H1 (cell line): ENCODE data around the gene CIDEA. TPM values are rescaled to one million over a fixed set of nuclear protein-coding genes. Genes with fewer than 3 reads are reported as not detected.
A peak's percentile ranks its signal among the peaks of the same experiment; 100 is the strongest.

Experiments
- CTCF ChIA-PET: fragments of 300-600 bp; sonication (Branson Sonifier 250); formaldehyde crosslinking; loops from one replicate; lab custom pipeline; 2021; ENCODE audit not compliant: partially characterized antibody; lab: Charles Lee
- POLR2A ChIA-PET: fragments of 300-600 bp; sonication (Branson Sonifier 250); formaldehyde crosslinking; loops from one replicate; lab custom pipeline; 2021; ENCODE audit warnings: inconsistent platforms; ENCODE audit not compliant: partially characterized antibody; lab: Charles Lee
- DNase-seq, 2 experiments: peaks; one replicate each; pipeline versions ENCODE4 v3.0.0 to v3.0.0-alpha.2; 2010 to 2022; ENCODE audit warnings: low spot score in 2 of 2, low read depth in 1 of 2, mixed read lengths in 1 of 2
- FAIRE-seq: peaks from 2 replicates; lab custom pipeline; 2011; peaks lifted over from hg19 to GRCh38; lab: Jason Lieb, UNC
- H2AFZ ChIP-seq: 2 replicates; pipeline ENCODE4 v1.8.1; 2012; ENCODE audit warnings: low read length, inconsistent platforms
- H2AK5ac ChIP-seq: 2 replicates; pipeline ENCODE4 v1.6.1; 2013; ENCODE audit warnings: low read depth, low read length
- H2BK120ac ChIP-seq: replicated peaks from 2 replicates; pipeline ENCODE3; 2013; ENCODE audit warnings: low read depth, low read length, inconsistent platforms
- H2BK12ac ChIP-seq: 2 replicates; pipeline ENCODE4 v1.6.1; 2013; ENCODE audit warnings: low read depth, low read length
- H2BK15ac ChIP-seq: 2 replicates; pipeline ENCODE4 v1.6.1; 2013; ENCODE audit warnings: low read length
- H2BK20ac ChIP-seq: 2 replicates; pipeline ENCODE4 v1.6.1; 2013; ENCODE audit warnings: low read length
- H2BK5ac ChIP-seq: 2 replicates; pipeline ENCODE4 v1.6.1; 2013; ENCODE audit warnings: low read depth, low read length
- H3K14ac ChIP-seq: 2 replicates; pipeline ENCODE4 v1.6.1; 2013; ENCODE audit warnings: inconsistent platforms; ENCODE audit not compliant: insufficient read length
- H3K18ac ChIP-seq: 2 replicates; pipeline ENCODE4 v1.6.1; 2013; ENCODE audit warnings: low read length; ENCODE audit errors: extremely low read depth
- H3K23ac ChIP-seq: 2 replicates; pipeline ENCODE4 v1.6.1; 2013; ENCODE audit warnings: inconsistent platforms; ENCODE audit not compliant: insufficient read length
- H3K23me2 ChIP-seq: 2 replicates; pipeline ENCODE4 v1.6.1; 2013; ENCODE audit warnings: low read depth, low read length
- H3K27ac ChIP-seq: 2 replicates; pipeline ENCODE4 v1.6.1; 2011; ENCODE audit warnings: low read depth, low read length, inconsistent platforms
- H3K27me3 ChIP-seq, 4 experiments: replicated peaks in 1 of 4; 1 replicate in 1 of 4; 2 replicates in 3 of 4; pipeline versions ENCODE4 v1.6.1 to v1.8.1; 2011 to 2013; ENCODE audit warnings: low read length in 3 of 4, mild to moderate bottlenecking in 3 of 4, inconsistent platforms in 2 of 4, mixed read lengths in 2 of 4, moderate library complexity in 1 of 4; ENCODE audit not compliant: control insufficient read depth in 3 of 4, insufficient read depth in 3 of 4; ENCODE audit errors: extremely low read depth in 1 of 4
- H3K36me3 ChIP-seq, 4 experiments: 2 replicates each; pipeline versions ENCODE4 v1.6.1 to v1.8.1; 2011 to 2013; ENCODE audit warnings: mild to moderate bottlenecking in 4 of 4, low read length in 3 of 4, moderate library complexity in 2 of 4, control low read depth in 1 of 4, inconsistent platforms in 1 of 4; ENCODE audit not compliant: insufficient read depth in 4 of 4, control insufficient read depth in 2 of 4
- H3K4ac ChIP-seq: replicated peaks from 2 replicates; pipeline ENCODE3; 2013; ENCODE audit warnings: low read length, low read depth, mixed read lengths, inconsistent platforms; ENCODE audit not compliant: insufficient read length
- H3K4me1 ChIP-seq, 4 experiments: replicated peaks in 1 of 4; 1 replicate in 1 of 4; 2 replicates in 3 of 4; pipeline versions ENCODE4 v1.6.1 to v1.8.1; 2011 to 2013; ENCODE audit warnings: low read length in 3 of 4, inconsistent platforms in 2 of 4, mixed read lengths in 1 of 4; ENCODE audit not compliant: insufficient read depth in 4 of 4, control insufficient read depth in 3 of 4
- H3K4me2 ChIP-seq, 2 experiments: 2 replicates each; pipeline versions ENCODE4 v1.6.1 to v1.8.1; 2011 to 2013; ENCODE audit warnings: low read depth in 2 of 2, low read length in 2 of 2, control low read depth in 1 of 2, inconsistent platforms in 1 of 2, mild to moderate bottlenecking in 1 of 2; ENCODE audit not compliant: insufficient read depth in 1 of 2
- H3K4me3 ChIP-seq, 4 experiments: fragments of 200-600, 300-600 bp in 1 of 4; sonication (generic), shearing (Covaris generic), sonication (Bioruptor Twin) in 1 of 4; 2 replicates each; pipeline versions ENCODE4 v1.5.1 to v1.8.1; 2011 to 2016; ENCODE audit warnings: low read length in 4 of 4, low read depth in 3 of 4, control low read depth in 2 of 4, inconsistent platforms in 2 of 4, mild to moderate bottlenecking in 2 of 4, mixed read lengths in 1 of 4, moderate library complexity in 1 of 4; ENCODE audit not compliant: insufficient read depth in 2 of 4; ENCODE audit errors: extremely low read depth in 1 of 4
- H3K56ac ChIP-seq: replicated peaks from 2 replicates; pipeline ENCODE3; 2013; ENCODE audit warnings: low read depth, mild to moderate bottlenecking, mixed read lengths, low read length, inconsistent platforms; ENCODE audit not compliant: insufficient read length
- H3K79me1 ChIP-seq: 2 replicates; pipeline ENCODE4 v1.6.1; 2013; ENCODE audit warnings: low read depth, low read length, control low read depth
- H3K79me2 ChIP-seq, 2 experiments: 2 replicates each; pipeline versions ENCODE4 v1.6.1 to v1.8.1; 2012 to 2013; ENCODE audit warnings: low read length in 2 of 2, mild to moderate bottlenecking in 2 of 2, inconsistent platforms in 1 of 2; ENCODE audit not compliant: insufficient read depth in 2 of 2, control insufficient read depth in 1 of 2
- H3K9ac ChIP-seq, 4 experiments: replicated peaks in 1 of 4; 1 replicate in 1 of 4; 2 replicates in 3 of 4; pipeline versions ENCODE4 v1.6.1 to v1.8.1; 2011 to 2013; ENCODE audit warnings: low read depth in 3 of 4, low read length in 3 of 4, control low read depth in 2 of 4, mild to moderate bottlenecking in 2 of 4, moderate library complexity in 2 of 4, inconsistent platforms in 1 of 4; ENCODE audit errors: extremely low read depth in 1 of 4
- H3K9me3 ChIP-seq, 2 experiments: 2 replicates each; pipeline versions ENCODE4 v1.6.1 to v1.8.1; 2012 to 2013; ENCODE audit warnings: mild to moderate bottlenecking in 2 of 2, moderate library complexity in 2 of 2, control low read depth in 1 of 2, inconsistent platforms in 1 of 2, low read depth in 1 of 2, low read length in 1 of 2, mixed read lengths in 1 of 2; ENCODE audit not compliant: insufficient read depth in 2 of 2
- H4K20me1 ChIP-seq, 2 experiments: replicated peaks in 1 of 2; 2 replicates each; pipeline versions ENCODE3 to v1.8.1; 2011 to 2013; ENCODE audit warnings: inconsistent platforms in 2 of 2, low read length in 2 of 2, mild to moderate bottlenecking in 1 of 2; ENCODE audit not compliant: insufficient read depth in 2 of 2, control insufficient read depth in 1 of 2
- H4K5ac ChIP-seq: 2 replicates; pipeline ENCODE4 v1.6.1; 2013; ENCODE audit warnings: low read length, low read depth, mixed read lengths, inconsistent platforms; ENCODE audit not compliant: insufficient read length
- H4K8ac ChIP-seq: 2 replicates; pipeline ENCODE4 v1.8.0; 2013; ENCODE audit warnings: mild to moderate bottlenecking, moderate library complexity, low read length, inconsistent platforms; ENCODE audit not compliant: insufficient read depth; ENCODE audit errors: extremely low read depth
- H4K91ac ChIP-seq: replicated peaks from 2 replicates; pipeline ENCODE3; 2013; ENCODE audit warnings: low read length, mixed read lengths, inconsistent platforms; ENCODE audit not compliant: insufficient read length
- BCL11A ChIP-seq, 2 experiments: IDR thresholded peaks; one replicate each; pipeline ENCODE4 v1.6.1; 2011; ENCODE audit warnings: low read depth in 2 of 2, low read length in 2 of 2, mild to moderate bottlenecking in 2 of 2
- CBX8 ChIP-seq: fragments of 300-800, 300-1000 bp; sonication (generic); IDR thresholded peaks from 2 replicates; pipeline ENCODE4 v1.7.1; 2016; ENCODE audit warnings: low read depth, low read length, borderline replicate concordance
- KDM5A ChIP-seq: fragments of 200-600 bp; IDR thresholded peaks from 2 replicates; pipeline ENCODE4 v1.7.1; 2012; ENCODE audit warnings: mild to moderate bottlenecking, low read length, inconsistent platforms, mixed read lengths
- RNF2 ChIP-seq: fragments of 200-900, 300-1000 bp; sonication (generic); IDR thresholded peaks from 2 replicates; pipeline ENCODE4 v1.7.1; 2016; ENCODE audit warnings: borderline replicate concordance, low read depth, mild to moderate bottlenecking, antibody characterized with exemption, low read length; ENCODE audit not compliant: poor library complexity, severe bottlenecking; ENCODE audit errors: missing control alignments
- SP1 ChIP-seq: IDR thresholded peaks from 2 replicates; pipeline ENCODE4 v1.6.1; 2011; ENCODE audit warnings: low read depth, low read length
- YY1 ChIP-seq: IDR thresholded peaks from 2 replicates; pipeline ENCODE4 v1.6.1; 2011; ENCODE audit warnings: low read depth, mild to moderate bottlenecking, low read length
- WGBS, 2 experiments: shearing (Covaris generic) in 1 of 2; methylation state at CpG; one replicate each; pipeline versions ENCODE4 v1.1.6 to v1.1.7; 2013 to 2015; ENCODE audit warnings: low lambda C conversion rate in 2 of 2, mixed read lengths in 2 of 2, inconsistent platforms in 1 of 2, low coverage in 1 of 2, missing lambda C conversion rate in 1 of 2; ENCODE audit not compliant: insufficient replicate concordance in 2 of 2, insufficient coverage in 1 of 2, insufficient read length in 1 of 2; ENCODE audit errors: extremely low coverage in 1 of 2, missing lambda C conversion rate in 1 of 2; 5-methylcytosine and 5-hydroxymethylcytosine counted together
- polyA plus RNA-seq, 7 experiments: library from polyadenylated mRNA; depleted of rRNA in 3 of 7; stranded (reverse) in 5 of 7; unstranded in 2 of 7; fragments of >200 nt in 5 of 7; fragments of 200-250 nt in 2 of 7; gene quantifications; 1 replicate in 5 of 7; 2 replicates in 1 of 7; 4 replicates in 1 of 7; pipeline versions ENCODE4 v1.2.1 to v1.2.3, GENCODE V29; 2011 to 2013; ENCODE audit warnings: missing spikeins in 2 of 7, mixed read lengths in 2 of 7
- total RNA-seq: library from RNA; stranded (reverse); fragmentation: NEBNext Ultra II Directional; extraction: Animal tissue kit (Norgen Biotek cat#: 25700); gene quantifications from 2 replicates; pipeline ENCODE4 v1.2.1, GENCODE V29; 2021

Gene CIDEA
- total and polyA plus RNA-seq, 2 of the 8 experiments (the other 6 are each of a cell fraction or from before 2014, with no cell fraction given): not detected

DNA sequence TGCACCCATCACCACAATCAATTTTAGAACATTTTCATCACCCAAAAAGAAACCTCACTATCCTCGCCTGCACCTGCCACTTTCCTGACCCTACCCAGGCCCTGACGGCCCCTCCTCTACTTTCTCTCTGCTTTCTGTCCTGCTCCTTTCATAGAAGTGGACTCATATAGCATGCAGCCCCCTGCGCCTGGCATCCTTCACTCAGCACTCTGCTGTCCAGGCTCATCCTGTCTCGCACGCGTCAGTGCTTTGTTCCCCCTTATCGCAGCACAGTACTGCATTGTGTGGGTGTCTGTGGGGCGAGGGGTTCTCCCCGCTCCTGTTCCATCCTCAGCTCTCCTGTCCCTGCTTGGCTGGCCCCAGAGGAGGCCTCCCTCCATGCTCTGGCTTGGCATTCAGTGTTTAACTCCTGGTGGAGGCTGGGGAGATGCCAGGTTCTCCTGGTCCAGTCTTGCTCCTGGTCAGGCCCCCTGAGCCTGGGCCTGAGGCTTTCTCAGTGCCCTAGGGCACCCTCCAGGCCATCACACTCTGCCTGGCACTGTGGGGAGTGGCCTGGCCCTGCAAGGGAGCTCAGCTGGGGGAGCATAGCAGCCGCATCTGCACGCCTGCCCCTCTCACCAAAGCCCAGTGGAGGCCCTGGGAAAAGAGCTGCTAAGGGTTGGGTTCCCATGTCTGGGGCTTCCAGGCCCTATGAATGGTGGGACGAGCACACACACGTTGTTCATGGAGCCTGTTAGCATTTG is 47.3 kb downstream of the CIDEA start:
- no peak for TF ChIP-seq SP1
- TF ChIP-seq CBX8: no peak
- TF ChIP-seq YY1: no peak
- no peak for TF ChIP-seq KDM5A
- TF ChIP-seq BCL11A (IDR thresholded peaks at IDR 0.05; ENCODE audit: low read depth in 2 of 2, low read length in 2 of 2): no peak
- no peak for TF ChIP-seq RNF2
- TF ChIP-seq, all 59 proteins: peak for 0
- no peak overlapping the region for H2AFZ ChIP-seq
- peaks cover 0 to 3% of the 10 kb centered on the region in 2 experiments for H4K20me1 ChIP-seq
- no peak overlapping the region for H3K56ac ChIP-seq
- H3K14ac ChIP-seq: no peak overlapping the region
- no peak overlapping the region for H2BK12ac ChIP-seq
- DNase-seq (no peak), FAIRE-seq (no peak)
- H2BK5ac ChIP-seq: no peak overlapping the region
- no peak overlapping the region for H4K5ac ChIP-seq
- WGBS, 2 experiments: 80% methylated on average over 13 of the region's 13 CpGs; no CpG with 5 or more reads in 1 of the 2 experiments
- no peak overlapping the region for H3K27ac ChIP-seq
- H3K36me3 ChIP-seq: no peaks in the 10 kb centered on the region
- no peak overlapping the region for H2BK120ac ChIP-seq
- no peaks in the 10 kb centered on the region for H3K79me2 ChIP-seq
- H3K4me3 ChIP-seq: no peak overlapping the region
- H3K18ac ChIP-seq: no peak overlapping the region
- no peak overlapping the region for H3K9ac ChIP-seq
- no peak overlapping the region for H2BK20ac ChIP-seq
- no peak overlapping the region for H2AK5ac ChIP-seq
- ChIA-PET POLR2A (interaction anchor here (0.6 to 1.0 kb wide), 4 partner anchors 26 to 123 kb away, joined by 3 read pairs; no protein-coding TSS in a partner anchor), CTCF (interaction anchor here (1.4 kb wide), 1 partner anchor 18 kb away, joined by 12 read pairs; no protein-coding TSS in a partner anchor)
- H4K91ac ChIP-seq: no peak overlapping the region
- no peak overlapping the region for H3K23ac ChIP-seq
- no peaks in the 10 kb centered on the region for H3K79me1 ChIP-seq
- peaks cover 0 to 17% (median 7%) of the 10 kb centered on the region in 4 experiments; a peak in 5 of 7 replicates for H3K27me3 ChIP-seq
- peaks cover 0 to 6% (median 4%) of the 10 kb centered on the region in 4 experiments; a peak in 5 of 7 replicates for H3K4me1 ChIP-seq
- no peak overlapping the region for H4K8ac ChIP-seq
- H3K4ac ChIP-seq: no peak overlapping the region
- no peak overlapping the region for H3K4me2 ChIP-seq
- H3K9me3 ChIP-seq: 0 out of 4 replicates have a peak, but pooled peaks cover 0 to 4% of the 10 kb centered on the region in 2 experiments
- H2BK15ac ChIP-seq: 0 out of 2 replicates have a peak overlapping the region, but pooled peaks have one; percentile 31
- H3K23me2 ChIP-seq: no peaks in the 10 kb centered on the region
